GM19240 (cell line): ENCODE measurements around the gene ELFN1.

ENCODE experiments used
- DNase-seq: peaks from one replicate; pipeline ENCODE4 v3.0.0; 2011; ENCODE audit warnings: low spot score; ENCODE audit not compliant: insufficient read length

The ELFN1 gene

GRCh38 chr7:1693991-1694524 is 24.0 kb downstream of the ELFN1 start:
- no peak for DNase-seq

DNA sequence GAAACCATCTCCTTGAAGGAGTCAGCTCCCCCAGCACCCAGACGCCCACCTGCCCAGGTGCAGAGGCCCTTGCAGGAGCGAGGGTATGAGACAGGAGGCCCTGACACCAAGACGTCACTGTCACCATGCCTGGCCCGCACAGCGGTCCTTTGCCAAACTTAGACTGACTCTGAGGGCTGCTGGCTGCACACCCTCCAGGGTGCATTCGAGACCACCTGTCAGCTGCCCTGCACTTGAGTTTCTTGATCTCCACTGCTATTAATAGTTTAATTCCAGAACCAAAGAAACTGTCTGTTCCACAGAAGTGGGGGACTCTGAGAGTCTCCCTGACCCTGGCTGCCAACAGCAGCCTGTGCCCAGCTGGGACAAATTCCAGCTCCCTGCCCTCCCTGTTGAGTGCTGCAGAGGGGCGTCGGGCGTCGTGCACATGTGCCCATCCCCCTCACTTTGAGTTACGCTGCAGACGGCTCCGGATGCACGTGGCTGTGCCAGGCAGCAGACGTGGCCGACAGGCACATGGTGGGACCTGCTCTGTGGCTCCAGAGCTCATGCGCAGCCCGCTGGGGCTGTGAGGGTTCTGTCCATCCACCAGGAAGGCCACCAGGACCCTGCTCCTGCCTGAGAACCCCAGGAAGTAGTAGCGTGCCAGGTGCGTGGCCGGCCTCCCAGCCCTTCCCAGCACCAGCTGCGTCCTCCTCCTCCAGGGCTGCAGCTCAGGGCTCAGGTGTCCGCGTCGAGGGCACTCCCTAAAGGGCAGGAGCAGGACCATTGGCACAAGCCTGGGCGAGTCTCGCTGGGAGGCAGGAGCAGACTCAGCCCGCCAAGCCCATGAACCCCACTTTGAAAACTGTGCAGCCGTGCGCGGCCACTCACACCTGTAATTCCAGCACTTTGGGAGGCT is 24.8 kb downstream of the ELFN1 start:
- DNase-seq, result no peak

- no peak for DNase-seq
Measured at GRCh38 chr7:1695800-1696454, 25.9 kb downstream of the ELFN1 start.

DNA sequence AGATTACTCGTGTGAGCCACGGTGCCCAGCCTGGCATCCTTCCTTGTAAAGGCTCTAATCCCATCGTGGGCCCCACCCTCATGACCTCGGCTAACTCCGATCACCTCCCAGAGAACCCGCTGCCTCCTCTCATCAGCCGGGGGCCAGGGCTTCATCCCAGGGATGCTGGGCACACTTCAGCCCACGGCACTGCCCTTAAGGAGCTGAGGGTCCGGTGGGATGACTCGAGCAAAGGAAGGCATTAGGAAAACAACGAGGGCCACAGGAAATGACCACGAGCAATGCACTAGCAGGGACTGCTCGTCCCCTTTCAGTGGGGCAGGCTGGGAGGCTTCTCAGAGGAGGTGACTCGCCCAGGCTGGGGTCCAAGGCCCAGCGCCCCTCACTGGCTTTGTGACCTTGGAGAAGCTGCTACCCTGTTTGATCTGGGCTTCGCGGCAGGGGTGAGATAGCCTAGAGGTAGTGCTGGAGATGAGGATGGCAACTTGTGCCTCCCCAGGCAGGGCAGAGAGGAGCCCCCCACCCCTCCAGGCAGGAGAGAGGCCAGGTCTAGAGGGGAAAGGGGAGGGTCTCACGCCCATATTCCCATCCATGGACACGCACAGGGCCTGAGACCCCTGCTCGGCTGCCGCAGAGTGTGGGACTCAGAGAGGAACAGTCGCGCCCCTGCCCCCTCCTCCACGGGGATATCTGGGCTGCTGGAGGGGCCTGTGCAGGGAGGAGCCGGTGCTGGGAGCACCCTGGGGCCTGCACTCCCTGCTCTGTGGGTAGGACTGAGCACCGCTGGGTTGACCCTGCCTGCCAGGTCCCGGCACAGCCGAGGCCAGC is 26.8 kb downstream of the ELFN1 start:
- no peak for DNase-seq

- DNase-seq, result no peak
Measured at GRCh38 chr7:1697499-1698125, 27.5 kb downstream of the ELFN1 start.

GRCh38 chr7:1698201-1698600 is 28.1 kb downstream of the ELFN1 start:
- no peak for DNase-seq

GRCh38 chr7:1698951-1699350 is 28.9 kb downstream of the ELFN1 start:
- DNase-seq, result no peak

GRCh38 chr7:1700086-1700485 is 30.0 kb downstream of the ELFN1 start:
- no peak for DNase-seq

DNA sequence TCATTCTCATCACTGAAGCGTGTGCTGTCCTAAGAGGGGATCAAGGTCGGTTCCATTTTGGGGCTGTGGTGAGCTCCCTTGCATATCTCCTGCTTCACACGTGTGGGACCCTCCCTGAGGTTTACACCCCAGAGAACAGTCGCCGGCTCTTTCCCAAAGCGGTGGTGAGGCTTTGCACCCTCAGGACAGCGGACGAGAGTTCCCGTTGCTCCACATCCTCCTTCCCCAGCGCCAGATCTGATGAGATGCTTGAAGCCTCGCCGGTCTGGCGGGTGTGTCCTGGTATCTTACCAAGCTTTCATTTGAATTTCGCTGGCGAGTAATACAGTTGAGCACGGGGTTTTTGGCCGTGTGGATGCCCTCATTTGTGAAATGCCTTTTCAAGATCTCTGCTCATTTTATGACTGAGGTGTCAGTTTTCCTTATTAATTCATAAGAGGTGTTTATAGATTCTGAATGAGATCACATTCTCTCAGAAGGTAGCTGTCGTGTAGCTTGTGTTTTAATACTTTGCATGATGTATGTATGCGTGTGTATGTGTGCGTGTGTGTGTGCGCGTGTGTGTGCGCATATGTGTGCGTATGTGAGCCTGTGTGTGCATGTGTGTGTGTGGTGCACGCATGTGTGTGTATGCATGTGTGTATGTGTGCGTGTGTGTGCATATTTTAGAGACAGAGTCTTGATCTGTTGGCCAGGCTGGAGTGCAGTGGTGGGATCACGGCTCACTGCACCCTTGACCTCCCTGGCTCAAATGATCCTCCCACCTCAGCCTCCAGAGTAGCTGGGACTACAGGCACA is 30.7 kb downstream of the ELFN1 start:
- no peak for DNase-seq

DNA sequence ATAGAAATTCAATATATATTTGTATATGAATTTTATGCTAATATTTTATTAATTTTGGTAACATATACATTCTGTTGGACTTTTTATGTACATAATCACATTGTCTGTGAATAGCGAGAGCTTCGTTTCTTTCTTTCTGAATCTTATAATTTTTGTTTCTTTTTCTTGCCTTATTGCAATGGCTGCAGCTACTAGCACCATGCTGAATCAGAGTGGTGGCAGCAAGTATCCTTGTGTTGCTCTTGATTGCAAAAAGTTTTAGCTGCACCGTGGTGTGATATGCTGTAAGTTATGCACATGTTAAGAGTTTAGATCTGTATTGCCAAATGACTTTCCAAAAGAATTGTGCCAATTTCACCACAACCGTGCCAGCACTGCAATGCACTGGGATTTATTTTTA is 32.6 kb downstream of the ELFN1 start:
- no peak for DNase-seq

GRCh38 chr7:1703441-1703840 is 33.4 kb downstream of the ELFN1 start:
- no peak for DNase-seq

- DNase-seq, result no peak
Measured at GRCh38 chr7:1703871-1704810, 34.1 kb downstream of the ELFN1 start.

- DNase-seq, result no peak
Measured at GRCh38 chr7:1704811-1705738, 35.0 kb downstream of the ELFN1 start.

GRCh38 chr7:1705856-1706255 is 35.8 kb downstream of the ELFN1 start:
- no peak for DNase-seq

DNA sequence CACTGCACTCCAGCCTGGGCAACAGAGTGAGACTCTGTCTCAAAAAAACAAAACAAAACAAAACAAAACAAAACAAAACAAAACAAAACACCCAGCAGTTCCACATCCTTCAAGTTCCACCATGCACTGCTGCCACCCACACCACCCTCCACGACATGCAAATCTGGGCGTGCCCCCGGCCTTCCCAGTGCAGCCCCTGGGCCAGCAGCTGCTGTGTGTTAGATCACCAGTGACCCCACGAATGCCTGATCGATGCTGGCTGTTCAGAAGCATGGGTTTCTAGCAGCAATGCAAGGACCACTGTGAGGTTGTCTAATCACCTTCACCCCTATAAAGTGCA is 36.3 kb downstream of the ELFN1 start:
- no peak for DNase-seq

- DNase-seq, result no peak
Measured at GRCh38 chr7:1706721-1707613, 36.9 kb downstream of the ELFN1 start.
